Measurements from ENCODE around the gene ARFIP2. TPM values are rescaled to one million over a fixed set of nuclear protein-coding genes. Genes with fewer than 3 reads are reported as not detected.

ARFIP2 gene
- total RNA-seq, 1 experiment from 2014 or later: 72.2 TPM

DNA sequence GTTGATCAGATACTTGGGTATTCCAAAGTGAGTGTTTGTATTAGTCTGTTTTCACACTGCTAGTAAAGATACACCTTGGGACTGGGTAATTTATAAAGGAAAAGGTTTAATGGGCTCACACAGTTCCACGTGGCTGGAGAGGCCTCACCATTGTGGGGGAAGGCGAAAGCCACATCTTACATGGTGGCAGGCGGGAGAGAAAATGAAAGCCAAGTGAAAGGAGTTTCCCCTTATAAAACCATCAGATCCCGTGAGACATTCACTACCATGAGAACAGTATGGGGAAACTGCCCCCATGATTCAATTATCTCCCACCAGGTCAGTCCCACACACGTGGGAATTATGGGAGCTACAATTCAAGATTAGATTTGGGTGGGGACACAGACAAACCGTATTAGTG lies 7.2 kb upstream of the ARFIP2 start:
- BruUV-seq (replicated peaks): no TSS peak
- Mint-ChIP-seq H3K27ac (ENCODE audit: unreplicated experiment) (no peak overlapping the region), H3K4me3 (ENCODE audit: low read depth, unreplicated experiment) (no peak overlapping the region), H3K4me1 (ENCODE audit: low read depth, unreplicated experiment) (peaks cover 4% of the 10 kb centered on the region), H3K9me3 (ENCODE audit: low read depth, unreplicated experiment) (no peaks in the 10 kb centered on the region), H3K27me3 (ENCODE audit: unreplicated experiment) (no peaks in the 10 kb centered on the region), H3K36me3 (ENCODE audit: insufficient read depth, unreplicated experiment) (peaks cover 18% of the 10 kb centered on the region)
- intact Hi-C loops (cut with micrococcal nuclease; ENCODE audit: unreplicated experiment): loop anchor here (10.0 kb wide), 1 partner anchor 126 kb away; the partner anchor contains the start of genes TAF10 and TPP1
- DNase-seq: no peak
- CTCF ChIA-PET: no interaction called here
- TF ChIP-seq, protein P1, sequence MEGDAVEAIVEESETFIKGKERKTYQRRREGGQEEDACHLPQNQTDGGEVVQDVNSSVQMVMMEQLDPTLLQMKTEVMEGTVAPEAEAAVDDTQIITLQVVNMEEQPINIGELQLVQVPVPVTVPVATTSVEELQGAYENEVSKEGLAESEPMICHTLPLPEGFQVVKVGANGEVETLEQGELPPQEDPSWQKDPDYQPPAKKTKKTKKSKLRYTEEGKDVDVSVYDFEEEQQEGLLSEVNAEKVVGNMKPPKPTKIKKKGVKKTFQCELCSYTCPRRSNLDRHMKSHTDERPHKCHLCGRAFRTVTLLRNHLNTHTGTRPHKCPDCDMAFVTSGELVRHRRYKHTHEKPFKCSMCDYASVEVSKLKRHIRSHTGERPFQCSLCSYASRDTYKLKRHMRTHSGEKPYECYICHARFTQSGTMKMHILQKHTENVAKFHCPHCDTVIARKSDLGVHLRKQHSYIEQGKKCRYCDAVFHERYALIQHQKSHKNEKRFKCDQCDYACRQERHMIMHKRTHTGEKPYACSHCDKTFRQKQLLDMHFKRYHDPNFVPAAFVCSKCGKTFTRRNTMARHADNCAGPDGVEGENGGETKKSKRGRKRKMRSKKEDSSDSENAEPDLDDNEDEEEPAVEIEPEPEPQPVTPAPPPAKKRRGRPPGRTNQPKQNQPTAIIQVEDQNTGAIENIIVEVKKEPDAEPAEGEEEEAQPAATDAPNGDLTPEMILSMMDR (IDR thresholded peaks at IDR 0.05; ENCODE audit: unreplicated experiment): no peak

DNA sequence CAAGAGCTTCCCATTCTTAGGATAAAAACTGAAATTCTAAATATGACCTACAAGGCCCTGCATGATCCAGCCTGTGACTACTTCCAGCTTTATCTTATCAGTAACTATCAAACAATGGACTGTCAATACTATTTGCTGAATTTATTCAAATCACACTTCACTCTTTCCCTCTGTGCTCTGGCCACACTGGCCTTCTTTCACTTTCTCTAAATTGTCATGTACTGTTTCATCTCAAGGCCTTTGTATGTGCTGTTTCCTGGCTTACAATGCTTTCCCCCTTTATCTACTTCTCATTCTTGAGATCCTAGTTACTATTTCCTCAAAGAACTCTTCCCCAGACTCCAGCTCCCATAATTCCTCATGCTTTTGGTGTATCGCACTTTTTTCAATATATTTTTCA lies 5.8 kb upstream of the ARFIP2 start:
- Mint-ChIP-seq H3K4me3 (ENCODE audit: low read depth, unreplicated experiment) (no peak overlapping the region), H3K9me3 (ENCODE audit: low read depth, unreplicated experiment) (no peaks in the 10 kb centered on the region), H3K36me3 (ENCODE audit: insufficient read depth, unreplicated experiment) (peaks cover 31% of the 10 kb centered on the region), H3K4me1 (ENCODE audit: low read depth, unreplicated experiment) (peaks cover 13% of the 10 kb centered on the region), H3K27me3 (ENCODE audit: unreplicated experiment) (no peaks in the 10 kb centered on the region), H3K27ac (ENCODE audit: unreplicated experiment) (no peak overlapping the region)
- CTCF ChIA-PET: interaction anchor here (0.6 kb wide), 2 partner anchors 9 to 15 kb away, joined by 3 read pairs; no protein-coding TSS in a partner anchor
- TF ChIP-seq, protein P1 (IDR thresholded peaks at IDR 0.05; ENCODE audit: unreplicated experiment): no peak
- intact Hi-C loops (cut with micrococcal nuclease; ENCODE audit: unreplicated experiment): loop anchor here (10.0 kb wide), 1 partner anchor 128 kb away; the partner anchor contains the start of genes TAF10 and TPP1
- no peak for DNase-seq
- no TSS peak for BruUV-seq (replicated peaks)

DNA sequence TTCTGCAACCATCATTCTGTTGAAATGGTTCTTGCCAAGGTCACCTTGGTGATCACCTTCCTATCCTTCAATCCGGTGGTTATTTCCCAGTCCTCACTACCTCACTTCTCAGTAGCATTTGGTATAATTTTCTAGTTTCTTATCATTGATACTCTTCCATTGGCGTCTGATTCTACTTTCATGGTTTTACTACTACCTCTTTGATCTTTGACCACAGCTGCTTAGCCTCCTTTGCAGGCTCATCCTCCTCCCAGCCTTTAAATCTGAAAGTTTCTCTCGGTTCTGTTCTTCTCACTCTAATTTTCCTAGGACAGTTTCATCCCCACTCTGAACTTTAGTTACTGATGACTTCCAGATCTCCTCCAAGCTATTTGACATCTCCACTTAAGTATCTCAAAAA lies 5.1 kb upstream of the ARFIP2 start:
- no peak overlapping the region for H3K27ac Mint-ChIP-seq (ENCODE audit: unreplicated experiment)
- no peaks in the 10 kb centered on the region for H3K9me3 Mint-ChIP-seq (ENCODE audit: low read depth, unreplicated experiment)
- CTCF ChIA-PET: no interaction called here
- no peak for DNase-seq
- intact Hi-C loops (cut with micrococcal nuclease; ENCODE audit: unreplicated experiment): loop anchor here (10.0 kb wide), 1 partner anchor 129 kb away; the partner anchor contains the start of genes TAF10 and TPP1
- peaks cover 13% of the 10 kb centered on the region for H3K4me1 Mint-ChIP-seq (ENCODE audit: low read depth, unreplicated experiment)
- no peak overlapping the region for H3K4me3 Mint-ChIP-seq (ENCODE audit: low read depth, unreplicated experiment)
- no peaks in the 10 kb centered on the region for H3K27me3 Mint-ChIP-seq (ENCODE audit: unreplicated experiment)
- H3K36me3 Mint-ChIP-seq (ENCODE audit: insufficient read depth, unreplicated experiment): peaks cover 31% of the 10 kb centered on the region
- TF ChIP-seq, protein P1 (IDR thresholded peaks at IDR 0.05; ENCODE audit: unreplicated experiment): no peak
- BruUV-seq (replicated peaks): no TSS peak

DNA sequence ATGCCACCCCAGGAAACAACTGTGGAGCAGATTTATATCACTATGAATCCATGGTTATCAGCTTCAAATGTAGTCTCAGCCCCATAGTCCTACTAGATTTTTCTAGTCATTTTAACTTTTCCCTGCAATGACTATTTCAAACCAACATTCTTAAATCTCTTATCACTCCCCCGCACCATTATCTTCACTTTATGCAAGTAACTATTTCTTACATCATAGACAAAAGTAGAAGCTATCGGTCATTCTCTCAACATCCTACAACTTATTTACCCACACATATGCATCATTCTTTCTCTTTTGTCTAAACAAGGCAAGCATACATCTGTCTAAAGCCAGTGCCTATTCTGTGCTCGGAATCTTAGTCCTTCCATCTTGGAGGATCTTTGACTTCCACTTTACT lies 4.5 kb upstream of the ARFIP2 start:
- intact Hi-C loops (cut with micrococcal nuclease; ENCODE audit: unreplicated experiment): loop anchor here (10.0 kb wide), 1 partner anchor 129 kb away; the partner anchor contains the start of genes TAF10 and TPP1
- TF ChIP-seq, protein P1 (IDR thresholded peaks at IDR 0.05; ENCODE audit: unreplicated experiment): no peak
- H3K4me3 Mint-ChIP-seq (ENCODE audit: low read depth, unreplicated experiment): no peak overlapping the region
- no peaks in the 10 kb centered on the region for H3K27me3 Mint-ChIP-seq (ENCODE audit: unreplicated experiment)
- CTCF ChIA-PET: no interaction called here
- peaks cover 15% of the 10 kb centered on the region for H3K4me1 Mint-ChIP-seq (ENCODE audit: low read depth, unreplicated experiment)
- no peaks in the 10 kb centered on the region for H3K9me3 Mint-ChIP-seq (ENCODE audit: low read depth, unreplicated experiment)
- DNase-seq: no peak
- BruUV-seq (replicated peaks): no TSS peak
- no peak overlapping the region for H3K27ac Mint-ChIP-seq (ENCODE audit: unreplicated experiment)
- peaks cover 36% of the 10 kb centered on the region for H3K36me3 Mint-ChIP-seq (ENCODE audit: insufficient read depth, unreplicated experiment)
